H1 (cell line): ENCODE results near the gene SPEF2. TPM values are rescaled to one million over a fixed set of nuclear protein-coding genes. Genes with fewer than 3 reads are reported as not detected.

Experiments
- CTCF ChIA-PET: fragments of 300-600 bp; sonication (Branson Sonifier 250); formaldehyde crosslinking; loops from one replicate; lab custom pipeline; 2021; ENCODE audit not compliant: partially characterized antibody; lab: Charles Lee
- POLR2A ChIA-PET: fragments of 300-600 bp; sonication (Branson Sonifier 250); formaldehyde crosslinking; loops from one replicate; lab custom pipeline; 2021; ENCODE audit warnings: inconsistent platforms; ENCODE audit not compliant: partially characterized antibody; lab: Charles Lee
- DNase-seq, 2 experiments: peaks; one replicate each; pipeline versions ENCODE4 v3.0.0 to v3.0.0-alpha.2; 2010 to 2022; ENCODE audit warnings: low spot score in 2 of 2, low read depth in 1 of 2, mixed read lengths in 1 of 2
- FAIRE-seq: peaks from 2 replicates; lab custom pipeline; 2011; peaks lifted over from hg19 to GRCh38; lab: Jason Lieb, UNC
- H2AFZ ChIP-seq: 2 replicates; pipeline ENCODE4 v1.8.1; 2012; ENCODE audit warnings: low read length, inconsistent platforms
- H2AK5ac ChIP-seq: 2 replicates; pipeline ENCODE4 v1.6.1; 2013; ENCODE audit warnings: low read depth, low read length
- H2BK120ac ChIP-seq: replicated peaks from 2 replicates; pipeline ENCODE3; 2013; ENCODE audit warnings: low read depth, low read length, inconsistent platforms
- H2BK12ac ChIP-seq: 2 replicates; pipeline ENCODE4 v1.6.1; 2013; ENCODE audit warnings: low read depth, low read length
- H2BK15ac ChIP-seq: 2 replicates; pipeline ENCODE4 v1.6.1; 2013; ENCODE audit warnings: low read length
- H2BK20ac ChIP-seq: 2 replicates; pipeline ENCODE4 v1.6.1; 2013; ENCODE audit warnings: low read length
- H2BK5ac ChIP-seq: 2 replicates; pipeline ENCODE4 v1.6.1; 2013; ENCODE audit warnings: low read depth, low read length
- H3K14ac ChIP-seq: 2 replicates; pipeline ENCODE4 v1.6.1; 2013; ENCODE audit warnings: inconsistent platforms; ENCODE audit not compliant: insufficient read length
- H3K18ac ChIP-seq: 2 replicates; pipeline ENCODE4 v1.6.1; 2013; ENCODE audit warnings: low read length; ENCODE audit errors: extremely low read depth
- H3K23ac ChIP-seq: 2 replicates; pipeline ENCODE4 v1.6.1; 2013; ENCODE audit warnings: inconsistent platforms; ENCODE audit not compliant: insufficient read length
- H3K23me2 ChIP-seq: 2 replicates; pipeline ENCODE4 v1.6.1; 2013; ENCODE audit warnings: low read depth, low read length
- H3K27ac ChIP-seq: 2 replicates; pipeline ENCODE4 v1.6.1; 2011; ENCODE audit warnings: low read depth, low read length, inconsistent platforms
- H3K27me3 ChIP-seq, 4 experiments: replicated peaks in 1 of 4; 1 replicate in 1 of 4; 2 replicates in 3 of 4; pipeline versions ENCODE4 v1.6.1 to v1.8.1; 2011 to 2013; ENCODE audit warnings: low read length in 3 of 4, mild to moderate bottlenecking in 3 of 4, inconsistent platforms in 2 of 4, mixed read lengths in 2 of 4, moderate library complexity in 1 of 4; ENCODE audit not compliant: control insufficient read depth in 3 of 4, insufficient read depth in 3 of 4; ENCODE audit errors: extremely low read depth in 1 of 4
- H3K36me3 ChIP-seq, 4 experiments: 2 replicates each; pipeline versions ENCODE4 v1.6.1 to v1.8.1; 2011 to 2013; ENCODE audit warnings: mild to moderate bottlenecking in 4 of 4, low read length in 3 of 4, moderate library complexity in 2 of 4, control low read depth in 1 of 4, inconsistent platforms in 1 of 4; ENCODE audit not compliant: insufficient read depth in 4 of 4, control insufficient read depth in 2 of 4
- H3K4ac ChIP-seq: replicated peaks from 2 replicates; pipeline ENCODE3; 2013; ENCODE audit warnings: low read length, low read depth, mixed read lengths, inconsistent platforms; ENCODE audit not compliant: insufficient read length
- H3K4me1 ChIP-seq, 4 experiments: replicated peaks in 1 of 4; 1 replicate in 1 of 4; 2 replicates in 3 of 4; pipeline versions ENCODE4 v1.6.1 to v1.8.1; 2011 to 2013; ENCODE audit warnings: low read length in 3 of 4, inconsistent platforms in 2 of 4, mixed read lengths in 1 of 4; ENCODE audit not compliant: insufficient read depth in 4 of 4, control insufficient read depth in 3 of 4
- H3K4me2 ChIP-seq, 2 experiments: 2 replicates each; pipeline versions ENCODE4 v1.6.1 to v1.8.1; 2011 to 2013; ENCODE audit warnings: low read depth in 2 of 2, low read length in 2 of 2, control low read depth in 1 of 2, inconsistent platforms in 1 of 2, mild to moderate bottlenecking in 1 of 2; ENCODE audit not compliant: insufficient read depth in 1 of 2
- H3K4me3 ChIP-seq, 4 experiments: fragments of 200-600, 300-600 bp in 1 of 4; sonication (generic), shearing (Covaris generic), sonication (Bioruptor Twin) in 1 of 4; 2 replicates each; pipeline versions ENCODE4 v1.5.1 to v1.8.1; 2011 to 2016; ENCODE audit warnings: low read length in 4 of 4, low read depth in 3 of 4, control low read depth in 2 of 4, inconsistent platforms in 2 of 4, mild to moderate bottlenecking in 2 of 4, mixed read lengths in 1 of 4, moderate library complexity in 1 of 4; ENCODE audit not compliant: insufficient read depth in 2 of 4; ENCODE audit errors: extremely low read depth in 1 of 4
- H3K56ac ChIP-seq: replicated peaks from 2 replicates; pipeline ENCODE3; 2013; ENCODE audit warnings: low read depth, mild to moderate bottlenecking, mixed read lengths, low read length, inconsistent platforms; ENCODE audit not compliant: insufficient read length
- H3K79me1 ChIP-seq: 2 replicates; pipeline ENCODE4 v1.6.1; 2013; ENCODE audit warnings: low read depth, low read length, control low read depth
- H3K79me2 ChIP-seq, 2 experiments: 2 replicates each; pipeline versions ENCODE4 v1.6.1 to v1.8.1; 2012 to 2013; ENCODE audit warnings: low read length in 2 of 2, mild to moderate bottlenecking in 2 of 2, inconsistent platforms in 1 of 2; ENCODE audit not compliant: insufficient read depth in 2 of 2, control insufficient read depth in 1 of 2
- H3K9ac ChIP-seq, 4 experiments: replicated peaks in 1 of 4; 1 replicate in 1 of 4; 2 replicates in 3 of 4; pipeline versions ENCODE4 v1.6.1 to v1.8.1; 2011 to 2013; ENCODE audit warnings: low read depth in 3 of 4, low read length in 3 of 4, control low read depth in 2 of 4, mild to moderate bottlenecking in 2 of 4, moderate library complexity in 2 of 4, inconsistent platforms in 1 of 4; ENCODE audit errors: extremely low read depth in 1 of 4
- H3K9me3 ChIP-seq, 2 experiments: 2 replicates each; pipeline versions ENCODE4 v1.6.1 to v1.8.1; 2012 to 2013; ENCODE audit warnings: mild to moderate bottlenecking in 2 of 2, moderate library complexity in 2 of 2, control low read depth in 1 of 2, inconsistent platforms in 1 of 2, low read depth in 1 of 2, low read length in 1 of 2, mixed read lengths in 1 of 2; ENCODE audit not compliant: insufficient read depth in 2 of 2
- H4K20me1 ChIP-seq, 2 experiments: replicated peaks in 1 of 2; 2 replicates each; pipeline versions ENCODE3 to v1.8.1; 2011 to 2013; ENCODE audit warnings: inconsistent platforms in 2 of 2, low read length in 2 of 2, mild to moderate bottlenecking in 1 of 2; ENCODE audit not compliant: insufficient read depth in 2 of 2, control insufficient read depth in 1 of 2
- H4K5ac ChIP-seq: 2 replicates; pipeline ENCODE4 v1.6.1; 2013; ENCODE audit warnings: low read length, low read depth, mixed read lengths, inconsistent platforms; ENCODE audit not compliant: insufficient read length
- H4K8ac ChIP-seq: 2 replicates; pipeline ENCODE4 v1.8.0; 2013; ENCODE audit warnings: mild to moderate bottlenecking, moderate library complexity, low read length, inconsistent platforms; ENCODE audit not compliant: insufficient read depth; ENCODE audit errors: extremely low read depth
- H4K91ac ChIP-seq: replicated peaks from 2 replicates; pipeline ENCODE3; 2013; ENCODE audit warnings: low read length, mixed read lengths, inconsistent platforms; ENCODE audit not compliant: insufficient read length
- EZH2 ChIP-seq: fragments of 200-600 bp; sonication (generic); IDR thresholded peaks from 2 replicates; pipeline ENCODE4 v1.7.1; 2012; ENCODE audit warnings: low read depth, mild to moderate bottlenecking, moderate library complexity, low read length, inconsistent platforms; ENCODE audit not compliant: severe bottlenecking
- KDM4A ChIP-seq: IDR thresholded peaks from one replicate; pipeline ENCODE4 v1.7.1; 2012; ENCODE audit warnings: low read depth, mild to moderate bottlenecking, moderate library complexity, low read length, inconsistent platforms; ENCODE audit not compliant: severe bottlenecking
- WGBS, 2 experiments: shearing (Covaris generic) in 1 of 2; methylation state at CpG; one replicate each; pipeline versions ENCODE4 v1.1.6 to v1.1.7; 2013 to 2015; ENCODE audit warnings: low lambda C conversion rate in 2 of 2, mixed read lengths in 2 of 2, inconsistent platforms in 1 of 2, low coverage in 1 of 2, missing lambda C conversion rate in 1 of 2; ENCODE audit not compliant: insufficient replicate concordance in 2 of 2, insufficient coverage in 1 of 2, insufficient read length in 1 of 2; ENCODE audit errors: extremely low coverage in 1 of 2, missing lambda C conversion rate in 1 of 2; 5-methylcytosine and 5-hydroxymethylcytosine counted together
- polyA plus RNA-seq, 7 experiments: library from polyadenylated mRNA; depleted of rRNA in 3 of 7; stranded (reverse) in 5 of 7; unstranded in 2 of 7; fragments of >200 nt in 5 of 7; fragments of 200-250 nt in 2 of 7; gene quantifications; 1 replicate in 5 of 7; 2 replicates in 1 of 7; 4 replicates in 1 of 7; pipeline versions ENCODE4 v1.2.1 to v1.2.3, GENCODE V29; 2011 to 2013; ENCODE audit warnings: missing spikeins in 2 of 7, mixed read lengths in 2 of 7
- total RNA-seq: library from RNA; stranded (reverse); fragmentation: NEBNext Ultra II Directional; extraction: Animal tissue kit (Norgen Biotek cat#: 25700); gene quantifications from 2 replicates; pipeline ENCODE4 v1.2.1, GENCODE V29; 2021

Gene SPEF2
- total and polyA plus RNA-seq, 2 of the 8 experiments (the other 6 are each of a cell fraction or from before 2014, with no cell fraction given) = 0.14 to 0.73 TPM

- Histone ChIP-seq H3K4me3 (peak overlapping the region; percentile 83 to 88 (median 86)), H3K27ac (no peak overlapping the region), H3K36me3 (no peaks in the 10 kb centered on the region), H3K14ac (no peak overlapping the region), H4K5ac (no peak overlapping the region), H3K27me3 (peaks cover 2 to 22% (median 12%) of the 10 kb centered on the region in 4 experiments), H3K9me3 (no peaks in the 10 kb centered on the region), H2AFZ (peak overlapping the region; percentile 99; the same call in 1 of the 2 replicates), H3K79me1 (no peaks in the 10 kb centered on the region), H3K18ac (no peak overlapping the region), H3K79me2 (no peaks in the 10 kb centered on the region), H3K4me2 (peak overlapping the region; percentile 86 to 90), H2BK20ac (no peak overlapping the region), H2BK12ac (no peak overlapping the region), H3K4me1 (peaks cover 0 to 3% (median 0%) of the 10 kb centered on the region in 4 experiments; a peak in 1 of 7 replicates), H4K20me1 (no peaks in the 10 kb centered on the region), H2BK120ac (no peak overlapping the region), H3K9ac (no peak overlapping the region; a peak in 1 of 7 replicates), H3K4ac (no peak overlapping the region), H4K91ac (no peak overlapping the region), H2BK5ac (no peak overlapping the region), H3K23me2 (peaks cover 5% of the 10 kb centered on the region; the same call in 1 of the 2 replicates), H3K23ac (no peak overlapping the region), H3K56ac (no peak overlapping the region), H2AK5ac (no peak overlapping the region), H4K8ac (no peak overlapping the region), H2BK15ac (no peak overlapping the region)
- DNase-seq = no peak
- TF ChIP-seq KDM4A (no peak), EZH2 (peak; percentile 33)
- 51% methylated on average over 3 of the region's 4 CpGs; no CpG with 5 or more reads in 1 of the 2 experiments for WGBS, 2 experiments
- ChIA-PET POLR2A (no interaction called here), CTCF (interaction anchor here (1.2 kb wide), 1 partner anchor 436 kb away, joined by 4 read pairs; no protein-coding TSS in a partner anchor)
- no peak for FAIRE-seq
Observed at GRCh38 chr5:35618304-35618636, 607 bp downstream of the SPEF2 start.
